ENCODE data around the gene VSIG4.

Gene VSIG4

GRCh38 chrX:66024570-66024969 is 15.3 kb downstream of the VSIG4 start:
- no peaks in the 10 kb centered on the region for H3K36me3 ChIP-seq (ENCODE audit: control insufficient read depth in 1 of 2, insufficient read depth in 2 of 2, low read length in 2 of 2)
- no peaks in the 10 kb centered on the region for H3K4me1 ChIP-seq (ENCODE audit: control insufficient read depth in 1 of 2, insufficient read depth in 2 of 2, low read length in 2 of 2)
- no peak overlapping the region for H3K4me3 ChIP-seq (ENCODE audit: low read depth in 1 of 2, low read length in 2 of 2)
- no peaks in the 10 kb centered on the region for H3K27me3 ChIP-seq (ENCODE audit: control insufficient read depth in 1 of 2, insufficient read depth in 2 of 2, low read length in 2 of 2)
- H3K9me3 ChIP-seq (ENCODE audit: control insufficient read depth in 1 of 2, low read length in 2 of 2): no peaks in the 10 kb centered on the region
- no peak overlapping the region for H3K27ac ChIP-seq (ENCODE audit: low read depth, low read length)
- no peak overlapping the region for H3K9ac ChIP-seq (ENCODE audit: low read depth in 1 of 2, low read length in 2 of 2)

- no peaks in the 10 kb centered on the region for H3K9me3 ChIP-seq (ENCODE audit: control insufficient read depth in 1 of 2, low read length in 2 of 2)
- no peaks in the 10 kb centered on the region for H3K27me3 ChIP-seq (ENCODE audit: control insufficient read depth in 1 of 2, insufficient read depth in 2 of 2, low read length in 2 of 2)
- H3K4me1 ChIP-seq (ENCODE audit: control insufficient read depth in 1 of 2, insufficient read depth in 2 of 2, low read length in 2 of 2): no peaks in the 10 kb centered on the region
- no peak overlapping the region for H3K27ac ChIP-seq (ENCODE audit: low read depth, low read length)
- H3K9ac ChIP-seq (ENCODE audit: low read depth in 1 of 2, low read length in 2 of 2): no peak overlapping the region
- no peaks in the 10 kb centered on the region for H3K36me3 ChIP-seq (ENCODE audit: control insufficient read depth in 1 of 2, insufficient read depth in 2 of 2, low read length in 2 of 2)
- no peak overlapping the region for H3K4me3 ChIP-seq (ENCODE audit: low read depth in 1 of 2, low read length in 2 of 2)
These were observed 15.8 kb downstream of the VSIG4 start for GRCh38 chrX:66024092-66024467.

GRCh38 chrX:66023385-66024091 is 16.3 kb downstream of the VSIG4 start:
- Histone ChIP-seq H3K4me3 (ENCODE audit: low read depth in 1 of 2, low read length in 2 of 2) (no peak overlapping the region), H3K9me3 (ENCODE audit: control insufficient read depth in 1 of 2, low read length in 2 of 2) (no peaks in the 10 kb centered on the region), H3K27me3 (ENCODE audit: control insufficient read depth in 1 of 2, insufficient read depth in 2 of 2, low read length in 2 of 2) (no peaks in the 10 kb centered on the region), H3K27ac (ENCODE audit: low read depth, low read length) (no peak overlapping the region), H3K36me3 (ENCODE audit: control insufficient read depth in 1 of 2, insufficient read depth in 2 of 2, low read length in 2 of 2) (no peaks in the 10 kb centered on the region), H3K9ac (ENCODE audit: low read depth in 1 of 2, low read length in 2 of 2) (no peak overlapping the region), H3K4me1 (ENCODE audit: control insufficient read depth in 1 of 2, insufficient read depth in 2 of 2, low read length in 2 of 2) (no peaks in the 10 kb centered on the region)

- H3K4me1 ChIP-seq (ENCODE audit: control insufficient read depth in 1 of 2, insufficient read depth in 2 of 2, low read length in 2 of 2): no peaks in the 10 kb centered on the region
- no peaks in the 10 kb centered on the region for H3K9me3 ChIP-seq (ENCODE audit: control insufficient read depth in 1 of 2, low read length in 2 of 2)
- H3K9ac ChIP-seq (ENCODE audit: low read depth in 1 of 2, low read length in 2 of 2): no peak overlapping the region
- no peaks in the 10 kb centered on the region for H3K36me3 ChIP-seq (ENCODE audit: control insufficient read depth in 1 of 2, insufficient read depth in 2 of 2, low read length in 2 of 2)
- no peak overlapping the region for H3K27ac ChIP-seq (ENCODE audit: low read depth, low read length)
- H3K27me3 ChIP-seq (ENCODE audit: control insufficient read depth in 1 of 2, insufficient read depth in 2 of 2, low read length in 2 of 2): no peaks in the 10 kb centered on the region
- no peak overlapping the region for H3K4me3 ChIP-seq (ENCODE audit: low read depth in 1 of 2, low read length in 2 of 2)
These were observed 17.1 kb downstream of the VSIG4 start for GRCh38 chrX:66022632-66023384.

- no peak overlapping the region for H3K9ac ChIP-seq (ENCODE audit: low read depth in 1 of 2, low read length in 2 of 2)
- H3K27ac ChIP-seq (ENCODE audit: low read depth, low read length): no peak overlapping the region
- no peak overlapping the region for H3K4me3 ChIP-seq (ENCODE audit: low read depth in 1 of 2, low read length in 2 of 2)
- no peaks in the 10 kb centered on the region for H3K27me3 ChIP-seq (ENCODE audit: control insufficient read depth in 1 of 2, insufficient read depth in 2 of 2, low read length in 2 of 2)
- no peaks in the 10 kb centered on the region for H3K9me3 ChIP-seq (ENCODE audit: control insufficient read depth in 1 of 2, low read length in 2 of 2)
- no peaks in the 10 kb centered on the region for H3K36me3 ChIP-seq (ENCODE audit: control insufficient read depth in 1 of 2, insufficient read depth in 2 of 2, low read length in 2 of 2)
- H3K4me1 ChIP-seq (ENCODE audit: control insufficient read depth in 1 of 2, insufficient read depth in 2 of 2, low read length in 2 of 2): no peaks in the 10 kb centered on the region
These were observed 17.9 kb downstream of the VSIG4 start for GRCh38 chrX:66021765-66022631.

- Histone ChIP-seq H3K27me3 (ENCODE audit: control insufficient read depth in 1 of 2, insufficient read depth in 2 of 2, low read length in 2 of 2) (no peaks in the 10 kb centered on the region), H3K9ac (ENCODE audit: low read depth in 1 of 2, low read length in 2 of 2) (no peak overlapping the region), H3K9me3 (ENCODE audit: control insufficient read depth in 1 of 2, low read length in 2 of 2) (no peaks in the 10 kb centered on the region), H3K4me3 (ENCODE audit: low read depth in 1 of 2, low read length in 2 of 2) (no peak overlapping the region), H3K27ac (ENCODE audit: low read depth, low read length) (no peak overlapping the region), H3K36me3 (ENCODE audit: control insufficient read depth in 1 of 2, insufficient read depth in 2 of 2, low read length in 2 of 2) (no peaks in the 10 kb centered on the region), H3K4me1 (ENCODE audit: control insufficient read depth in 1 of 2, insufficient read depth in 2 of 2, low read length in 2 of 2) (no peaks in the 10 kb centered on the region)
These were observed 18.5 kb downstream of the VSIG4 start for GRCh38 chrX:66021401-66021764.

GRCh38 chrX:66020631-66021334 is 19.1 kb downstream of the VSIG4 start:
- H3K36me3 ChIP-seq (ENCODE audit: control insufficient read depth in 1 of 2, insufficient read depth in 2 of 2, low read length in 2 of 2): no peaks in the 10 kb centered on the region

GRCh38 chrX:66019974-66020373 is 19.9 kb downstream of the VSIG4 start:
- H3K4me3 ChIP-seq (ENCODE audit: low read depth in 1 of 2, low read length in 2 of 2): no peak overlapping the region
- H3K4me1 ChIP-seq (ENCODE audit: control insufficient read depth in 1 of 2, insufficient read depth in 2 of 2, low read length in 2 of 2): no peaks in the 10 kb centered on the region
- H3K36me3 ChIP-seq (ENCODE audit: control insufficient read depth in 1 of 2, insufficient read depth in 2 of 2, low read length in 2 of 2): no peaks in the 10 kb centered on the region
- no peaks in the 10 kb centered on the region for H3K27me3 ChIP-seq (ENCODE audit: control insufficient read depth in 1 of 2, insufficient read depth in 2 of 2, low read length in 2 of 2)
- no peak overlapping the region for H3K27ac ChIP-seq (ENCODE audit: low read depth, low read length)
- H3K9me3 ChIP-seq (ENCODE audit: control insufficient read depth in 1 of 2, low read length in 2 of 2): no peaks in the 10 kb centered on the region
- H3K9ac ChIP-seq (ENCODE audit: low read depth in 1 of 2, low read length in 2 of 2): no peak overlapping the region

More at GRCh38 chrX:66020631-66021334, 19.1 kb downstream of the VSIG4 start:
- no peak overlapping the region for H3K9ac ChIP-seq (ENCODE audit: low read depth in 1 of 2, low read length in 2 of 2)
- no peaks in the 10 kb centered on the region for H3K9me3 ChIP-seq (ENCODE audit: control insufficient read depth in 1 of 2, low read length in 2 of 2)
- no peaks in the 10 kb centered on the region for H3K27me3 ChIP-seq (ENCODE audit: control insufficient read depth in 1 of 2, insufficient read depth in 2 of 2, low read length in 2 of 2)
- H3K27ac ChIP-seq (ENCODE audit: low read depth, low read length): no peak overlapping the region
- H3K4me3 ChIP-seq (ENCODE audit: low read depth in 1 of 2, low read length in 2 of 2): no peak overlapping the region
- H3K4me1 ChIP-seq (ENCODE audit: control insufficient read depth in 1 of 2, insufficient read depth in 2 of 2, low read length in 2 of 2): no peaks in the 10 kb centered on the region

GRCh38 chrX:66019310-66019652 is 20.6 kb downstream of the VSIG4 start:
- Histone ChIP-seq H3K9ac (ENCODE audit: low read depth in 1 of 2, low read length in 2 of 2) (no peak overlapping the region), H3K36me3 (ENCODE audit: control insufficient read depth in 1 of 2, insufficient read depth in 2 of 2, low read length in 2 of 2) (no peaks in the 10 kb centered on the region), H3K9me3 (ENCODE audit: control insufficient read depth in 1 of 2, low read length in 2 of 2) (no peaks in the 10 kb centered on the region), H3K4me3 (ENCODE audit: low read depth in 1 of 2, low read length in 2 of 2) (no peak overlapping the region), H3K27me3 (ENCODE audit: control insufficient read depth in 1 of 2, insufficient read depth in 2 of 2, low read length in 2 of 2) (no peaks in the 10 kb centered on the region), H3K4me1 (ENCODE audit: control insufficient read depth in 1 of 2, insufficient read depth in 2 of 2, low read length in 2 of 2) (no peaks in the 10 kb centered on the region), H3K27ac (ENCODE audit: low read depth, low read length) (no peak overlapping the region)
